C1 segment of cervical spinal cord (tissue), 14 donors: ENCODE measurements around the gene NEUROG2.
"Not testable (repeated sequence)": the region's sequence is repeated elsewhere in the genome, so short reads cannot be mapped to it uniquely, and the experiment has no call there.

Experiments
- DNase-seq, 14 donors: peaks; one replicate each; lab custom pipeline; 2025; lab: John Stamatoyannopoulos, UW

The NEUROG2 gene

GRCh38 chr4:112492321-112492720 lies 23.7 kb downstream of the NEUROG2 start:
- DNase-seq = no peak

DNA sequence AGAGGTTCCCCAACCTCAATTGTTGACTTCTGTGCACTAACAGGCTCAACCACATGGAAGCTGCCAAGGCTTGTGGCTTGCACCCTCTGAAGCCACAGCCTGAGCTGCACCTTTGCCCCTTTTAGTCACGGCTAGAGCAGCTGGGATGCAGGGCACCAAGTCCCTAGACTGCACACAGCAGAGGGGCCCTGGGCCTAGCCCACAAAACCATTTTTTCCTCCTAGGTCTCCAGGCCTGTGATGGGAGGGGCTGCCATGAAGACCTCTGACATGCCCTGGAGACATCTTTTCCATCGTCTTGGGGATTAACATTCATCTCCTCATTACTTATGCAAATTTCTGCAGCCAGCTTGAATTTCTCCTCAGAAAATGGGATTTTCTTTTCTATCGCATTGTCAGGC lies 25.2 kb downstream of the NEUROG2 start:
- DNase-seq = not testable (repeated sequence)

- DNase-seq = no peak
These were observed 30.1 kb downstream of the NEUROG2 start for GRCh38 chr4:112485930-112486329.

DNA sequence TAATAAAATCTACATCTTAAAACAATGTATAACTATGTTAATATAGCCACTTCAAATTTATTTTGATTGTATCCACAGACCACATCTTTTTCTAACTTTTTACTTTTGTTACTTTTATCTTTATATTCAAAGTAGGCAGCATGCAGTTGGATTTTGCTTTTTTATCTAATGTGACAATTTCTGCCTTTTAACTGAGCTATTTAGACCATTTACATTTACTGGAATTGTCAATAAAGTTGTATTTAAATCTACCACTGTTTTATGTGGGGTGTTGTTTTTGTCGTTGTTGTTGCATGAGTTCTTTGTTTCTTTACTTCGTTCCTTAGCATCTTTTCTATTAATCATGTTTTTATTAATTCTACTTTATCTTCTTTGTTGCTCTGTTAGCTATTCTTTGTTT lies 42.0 kb downstream of the NEUROG2 start:
- no peak for DNase-seq

DNA sequence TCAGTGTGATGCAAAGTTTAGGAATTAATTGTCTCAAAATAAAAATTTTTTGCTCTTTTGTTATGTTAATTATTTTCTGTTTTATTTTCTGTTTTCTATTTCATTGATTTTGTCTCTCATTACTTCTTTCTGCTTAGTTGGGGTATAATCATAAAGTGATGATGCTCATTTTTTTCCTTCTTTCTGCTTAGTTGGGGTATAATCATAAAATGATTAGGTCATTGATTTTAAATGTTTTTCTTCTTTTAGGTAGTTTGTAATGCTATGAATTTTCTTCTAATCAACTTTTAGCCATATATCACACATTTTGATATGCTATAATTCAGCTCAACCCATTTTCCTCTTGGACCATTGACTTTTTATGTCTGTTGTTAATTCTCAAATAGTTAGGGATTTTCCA lies 43.7 kb downstream of the NEUROG2 start:
- no peak for DNase-seq
